ENCODE data around the gene CD244. TPM values are rescaled to one million over a fixed set of nuclear protein-coding genes. Genes with fewer than 3 reads are reported as not detected.

CD244 gene
- 1 to 10 TPM in 5 of 6 donors, under 1 TPM in 1; 0.78 to 4.1 (median 2.0) TPM for total RNA-seq

GRCh38 chr1:160862203-160863060 is at the start of gene CD244:
TSS of gene CD244 (minus strand) at chr1:160862887. CDS start at chr1:160862677, 210 bp downstream.
- peak within 1 kb of the TSS in 3 of 4 donors; percentile 48 to 69 (median 52) for H3K27ac ChIP-seq
- ATAC-seq (ENCODE audit: low FRiP score in 2 of 2), result peak; percentile 65 to 70
- peak within 1 kb of the TSS in 2 of 4 donors; percentile 3 to 20 for H3K4me3 ChIP-seq

GRCh38 chr1:160911925-160912324 is 49.2 kb upstream of the CD244 start:
- no peak overlapping the region for H3K4me3 ChIP-seq
- peaks cover 0 to 10% (median 5%) of the 10 kb centered on the region in 4 donors for H3K4me1 ChIP-seq
- peak overlapping the region in 2 of 4 donors; percentile 19 to 48 for H3K27ac ChIP-seq
- ATAC-seq (ENCODE audit: low FRiP score in 2 of 2) (peak in 1 of 2 donors; percentile 49), DNase-seq (no peak)
- WGBS, 2 donors, result 23 to 46% methylated on average over 2 of the region's 2 CpGs
- H3K36me3 ChIP-seq, result no peaks in the 10 kb centered on the region
- no peaks in the 10 kb centered on the region for H3K27me3 ChIP-seq
- no peaks in the 10 kb centered on the region for H3K9me3 ChIP-seq
- TF ChIP-seq POLR2A (IDR thresholded peaks at IDR 0.05), result no peak
- TF ChIP-seq EP300 (IDR thresholded peaks at IDR 0.05), result no peak

More at GRCh38 chr1:160862203-160863060, at the start of gene CD244:
- TF ChIP-seq EP300 (IDR thresholded peaks at IDR 0.05), result no peak
- TF ChIP-seq POLR2A (IDR thresholded peaks at IDR 0.05), result no peak
- no peak for TF ChIP-seq CTCF (IDR thresholded peaks at IDR 0.05)
- TF ChIP-seq POLR2AphosphoS5 (IDR thresholded peaks at IDR 0.05), result no peak
- Histone ChIP-seq H3K36me3 (no peaks in the 10 kb centered on the region), H3K27me3 (no peaks in the 10 kb centered on the region), H3K9me3 (no peaks in the 10 kb centered on the region), H3K4me1 (peaks cover 0 to 6% (median 3%) of the 10 kb centered on the region in 4 donors)
- 43 to 44% methylated on average over 3 to 12 of the region's 12 CpGs for WGBS, 2 donors
- peak; percentile 10 to 82 for DNase-seq

- Histone ChIP-seq H3K27me3 (no peaks in the 10 kb centered on the region), H3K36me3 (no peaks in the 10 kb centered on the region), H3K4me3 (no peak overlapping the region), H3K27ac (peak overlapping the region in 1 of 4 donors; percentile 30), H3K9me3 (no peaks in the 10 kb centered on the region), H3K4me1 (peaks cover 0 to 10% (median 5%) of the 10 kb centered on the region in 4 donors)
- 41 to 42% methylated on average over 7 of the region's 7 CpGs for WGBS, 2 donors
- TF ChIP-seq POLR2A (IDR thresholded peaks at IDR 0.05), result no peak
- TF ChIP-seq POLR2AphosphoS5 (IDR thresholded peaks at IDR 0.05), result no peak
- TF ChIP-seq EP300 (IDR thresholded peaks at IDR 0.05), result peak in 2 of 4 donors; percentile 41 to 54
- TF ChIP-seq CTCF (IDR thresholded peaks at IDR 0.05), result no peak
- ATAC-seq (ENCODE audit: low FRiP score in 2 of 2), result peak; percentile 8 to 88
- DNase-seq, result peak in 1 of 2 donors; percentile 34
These were observed 48.8 kb upstream of the CD244 start for GRCh38 chr1:160911441-160911840.

GRCh38 chr1:160910170-160910750 is 47.6 kb upstream of the CD244 start:
- Histone ChIP-seq H3K9me3 (no peaks in the 10 kb centered on the region), H3K27me3 (no peaks in the 10 kb centered on the region), H3K4me1 (peaks cover 0 to 16% (median 8%) of the 10 kb centered on the region in 4 donors), H3K27ac (peak overlapping the region in 1 of 4 donors; percentile 12), H3K36me3 (no peaks in the 10 kb centered on the region), H3K4me3 (no peak overlapping the region)
- TF ChIP-seq EP300 (IDR thresholded peaks at IDR 0.05) (no peak), POLR2AphosphoS5 (IDR thresholded peaks at IDR 0.05) (no peak), CTCF (IDR thresholded peaks at IDR 0.05) (no peak), POLR2A (IDR thresholded peaks at IDR 0.05) (no peak)
- no peak for DNase-seq
- no peak for ATAC-seq (ENCODE audit: low FRiP score in 2 of 2)
- WGBS, 2 donors, result 82 to 91% methylated on average over 4 to 6 of the region's 6 CpGs

- DNase-seq, result no peak
- no peak overlapping the region for H3K27ac ChIP-seq
- 60 to 64% methylated on average over 7 of the region's 7 CpGs for WGBS, 2 donors
- H3K9me3 ChIP-seq, result no peaks in the 10 kb centered on the region
- TF ChIP-seq CTCF (IDR thresholded peaks at IDR 0.05) (no peak), EP300 (IDR thresholded peaks at IDR 0.05) (no peak), POLR2AphosphoS5 (IDR thresholded peaks at IDR 0.05) (no peak), POLR2A (IDR thresholded peaks at IDR 0.05) (no peak)
- H3K36me3 ChIP-seq, result no peaks in the 10 kb centered on the region
- peaks cover 0 to 20% (median 8%) of the 10 kb centered on the region in 4 donors for H3K4me1 ChIP-seq
- H3K27me3 ChIP-seq, result no peaks in the 10 kb centered on the region
- H3K4me3 ChIP-seq, result no peak overlapping the region
- ATAC-seq (ENCODE audit: low FRiP score in 2 of 2), result no peak
These were observed 45.3 kb upstream of the CD244 start for GRCh38 chr1:160907976-160908375.

Measured in upper lobe of left lung (tissue), 6 donors.